AG10803 (cell line): ENCODE data around the gene CBR1.

Source experiments
- DNase-seq: peaks from one replicate; pipeline ENCODE4 v3.0.0; 2010; ENCODE audit warnings: low read depth
- H3K4me3 ChIP-seq: 2 replicates; pipeline ENCODE4 v1.5.1; 2011; ENCODE audit warnings: mild to moderate bottlenecking, low read length, control low read depth
- CTCF ChIP-seq: conservative IDR thresholded peaks from 2 replicates; pipeline ENCODE4 v1.5.1; 2011; ENCODE audit warnings: mild to moderate bottlenecking, low read length, control low read depth, inconsistent platforms

Gene CBR1

GRCh38 chr21:36028127-36029069, 41.4 kb upstream of the CBR1 start:
- H3K4me3 ChIP-seq = no peak overlapping the region
- TF ChIP-seq CTCF = peak; percentile 97
- peak; percentile 73 for DNase-seq

- no peak for DNase-seq
- H3K4me3 ChIP-seq = no peak overlapping the region
- TF ChIP-seq CTCF = no peak
Measured at GRCh38 chr21:36029309-36029708, 40.5 kb upstream of the CBR1 start.

- DNase-seq = peak; percentile 38
- TF ChIP-seq CTCF = no peak
- no peak overlapping the region for H3K4me3 ChIP-seq
Measured at GRCh38 chr21:36030581-36031189, 39.1 kb upstream of the CBR1 start.

- no peak for TF ChIP-seq CTCF
- no peak for DNase-seq
- H3K4me3 ChIP-seq = no peak overlapping the region
Measured at GRCh38 chr21:36032647-36033406, 37.0 kb upstream of the CBR1 start.

- H3K4me3 ChIP-seq = no peak overlapping the region
- TF ChIP-seq CTCF = no peak
- no peak for DNase-seq
Measured at GRCh38 chr21:36034211-36034913, 35.5 kb upstream of the CBR1 start.

GRCh38 chr21:36035381-36035791, 34.4 kb upstream of the CBR1 start:
- DNase-seq = no peak
- TF ChIP-seq CTCF = no peak
- H3K4me3 ChIP-seq = no peak overlapping the region
